Posterior cingulate gyrus (tissue), 11 donors: Measurements from ENCODE around the gene SLC22A2.
A peak's percentile ranks its signal among the peaks of the same experiment; 100 is the strongest.
"Not testable (repeated sequence)": the region's sequence is repeated elsewhere in the genome, so short reads cannot be mapped to it uniquely, and the experiment has no call there.

Experiments used
- DNase-seq, 10 donors: peaks; one replicate each; pipeline versions ENCODE4 v3.0.0 to v3.0.0-alpha.2; 2020 to 2021; ENCODE audit warnings: mixed read lengths in 3 of 10
- intact Hi-C: fragments of 100-400 bp; cut with DNase I; formaldehyde crosslinking; loops from one replicate; pipeline ENCODE4 v1.15.1; 2023

The SLC22A2 gene

DNA sequence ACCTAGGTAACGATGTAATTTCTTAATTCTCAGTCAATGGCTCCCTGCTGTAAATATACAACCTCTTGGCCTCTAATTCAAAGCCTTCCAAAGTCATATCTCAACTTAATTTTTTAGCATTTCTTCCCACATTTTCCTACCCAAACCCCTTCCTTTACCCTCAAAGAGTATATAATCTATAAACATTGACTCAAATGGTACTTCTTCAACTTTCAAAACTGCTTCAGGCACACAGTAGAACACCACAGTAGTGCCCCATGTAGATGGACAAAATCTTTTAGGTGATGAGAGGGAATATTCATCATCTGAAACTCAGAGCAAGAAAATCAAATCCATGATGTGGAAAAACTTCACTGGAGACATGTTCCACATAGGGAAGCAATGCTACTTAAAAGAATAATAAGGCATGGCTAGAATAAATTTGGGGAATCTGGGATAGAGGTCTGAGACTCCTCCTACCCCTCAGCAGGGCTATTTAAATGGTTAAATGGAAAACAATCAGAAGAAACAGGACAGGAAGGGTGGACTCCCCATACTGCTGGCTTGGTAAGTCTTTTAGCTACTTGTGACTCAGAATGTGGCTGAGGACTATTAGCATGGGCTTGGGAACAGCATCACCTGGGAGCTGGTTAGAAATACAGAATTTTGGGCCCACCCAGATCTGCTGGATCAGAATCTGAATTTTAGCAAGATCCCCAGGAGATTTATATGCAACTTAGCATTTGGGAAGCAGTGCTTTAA is 6.4 kb downstream of the SLC22A2 start:
- intact Hi-C loops: no loop called here
- DNase-seq: no peak

DNA sequence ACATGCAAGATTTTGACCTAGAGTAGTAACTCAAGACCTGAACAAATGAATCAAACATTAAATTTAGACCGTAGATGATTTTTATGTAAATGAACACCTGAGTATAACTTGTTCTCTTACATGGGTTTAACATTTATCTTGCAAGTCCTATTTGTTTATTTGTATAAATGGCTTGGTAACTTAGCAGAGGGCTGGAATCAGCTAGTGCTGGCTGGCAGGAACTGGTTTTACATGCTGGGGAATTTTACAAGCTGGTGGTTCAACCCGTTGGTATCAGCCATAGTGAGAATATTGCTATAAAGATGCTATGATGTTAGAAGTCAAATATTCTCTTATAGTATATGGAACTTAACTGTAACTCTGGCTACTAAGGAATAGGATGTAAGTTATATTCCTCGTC is 8.9 kb downstream of the SLC22A2 start:
- DNase-seq: no peak
- intact Hi-C loops: no loop called here

DNA sequence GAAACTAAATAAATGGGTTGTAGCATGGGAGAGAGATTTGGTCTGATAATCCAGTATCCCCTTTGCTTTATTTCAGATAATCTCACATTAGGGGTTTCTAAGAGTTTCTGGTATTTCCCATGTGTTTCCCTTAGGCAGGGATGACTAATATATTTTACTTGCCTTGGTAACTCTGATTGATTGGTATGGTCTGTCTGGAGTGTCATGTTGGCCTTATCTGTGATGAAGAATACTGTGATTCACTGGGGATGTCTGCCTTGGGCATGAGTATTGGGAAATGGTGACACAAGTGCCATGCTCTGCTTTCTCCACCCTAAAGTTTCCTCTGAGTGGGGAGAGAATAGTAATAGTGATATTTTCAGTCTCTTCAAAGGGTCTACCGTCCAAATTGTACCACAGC is 10.1 kb downstream of the SLC22A2 start:
- intact Hi-C loops: no loop called here
- DNase-seq: no peak

DNA sequence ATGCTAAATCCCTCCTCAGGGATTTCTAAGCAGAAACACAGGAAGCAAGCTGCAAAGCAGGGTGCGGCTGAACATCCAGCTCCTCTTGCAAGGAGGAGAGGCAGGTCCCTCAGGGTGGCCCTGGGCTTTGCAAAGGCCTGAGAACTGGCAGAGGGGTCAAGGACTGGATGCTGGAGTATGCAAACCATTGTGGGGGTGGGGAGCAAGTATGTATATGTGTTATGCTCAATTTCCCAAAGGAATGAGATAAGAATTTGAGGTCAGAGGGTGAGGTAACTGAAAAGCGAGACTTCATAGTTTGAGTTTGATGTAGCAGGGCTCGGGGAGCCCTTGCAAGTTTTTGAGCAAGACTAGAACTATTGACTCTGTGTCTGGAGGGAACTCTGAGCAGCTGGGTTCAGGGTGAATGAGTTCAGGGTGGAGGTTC is 11.2 kb downstream of the SLC22A2 start:
- intact Hi-C loops: no loop called here
- no peak for DNase-seq

DNA sequence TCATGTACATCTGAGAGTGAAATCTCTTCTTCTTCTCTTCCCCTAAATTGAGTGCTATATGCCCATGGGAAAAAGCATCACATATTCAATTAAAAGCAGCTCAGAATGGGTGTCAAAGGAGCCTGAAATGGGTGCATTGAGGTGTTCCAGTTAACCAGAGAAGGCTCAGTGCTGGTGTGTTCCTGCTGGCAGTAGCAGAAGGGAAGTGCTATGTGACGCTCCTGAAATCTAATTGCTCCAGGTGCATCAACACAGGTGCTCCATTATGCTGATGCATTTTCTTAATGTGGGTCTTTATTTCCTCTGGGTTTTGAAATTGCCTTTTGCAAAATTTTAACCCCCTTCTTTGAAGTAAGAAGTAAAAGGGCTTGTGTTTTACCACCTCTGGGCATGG is 17.9 kb downstream of the SLC22A2 start:
- intact Hi-C loops: no loop called here
- no peak for DNase-seq

DNA sequence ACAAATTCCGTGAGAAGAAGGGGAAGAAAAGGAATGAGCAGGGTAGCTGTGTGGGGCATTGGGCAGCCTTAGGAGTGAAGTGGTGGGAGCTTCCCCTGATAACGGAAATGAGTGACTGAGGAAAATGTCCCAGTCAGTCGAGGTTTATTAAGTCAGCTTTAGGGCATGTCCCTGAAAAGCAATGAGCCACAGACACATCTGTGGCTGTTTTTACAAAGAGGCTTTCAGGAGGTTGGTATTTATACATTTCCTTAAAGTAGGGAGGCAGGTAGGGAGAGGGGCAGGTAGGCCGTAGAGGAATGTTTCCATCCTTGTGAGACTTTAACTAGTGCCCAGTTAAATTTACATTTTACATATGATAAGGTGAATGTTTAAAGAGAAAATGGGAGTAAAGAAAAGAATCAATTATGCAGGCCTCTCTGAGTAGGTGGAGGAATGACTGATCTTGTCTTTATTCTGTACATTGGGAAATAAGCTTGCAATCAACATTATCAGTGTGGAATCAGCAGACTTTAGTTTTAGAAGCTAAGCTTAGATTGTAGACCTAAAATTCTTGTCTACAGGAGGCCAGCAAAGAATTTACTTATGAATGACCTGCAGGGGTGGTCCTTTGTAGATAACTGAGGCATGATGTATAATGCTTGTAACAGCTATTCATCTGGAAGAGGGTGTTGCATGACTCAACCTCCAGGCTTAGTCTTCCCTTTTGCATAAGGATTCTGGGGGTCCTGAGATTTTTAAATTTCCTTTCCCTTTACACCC is 18.5 kb downstream of the SLC22A2 start:
- no peak for DNase-seq
- intact Hi-C loops: no loop called here

DNA sequence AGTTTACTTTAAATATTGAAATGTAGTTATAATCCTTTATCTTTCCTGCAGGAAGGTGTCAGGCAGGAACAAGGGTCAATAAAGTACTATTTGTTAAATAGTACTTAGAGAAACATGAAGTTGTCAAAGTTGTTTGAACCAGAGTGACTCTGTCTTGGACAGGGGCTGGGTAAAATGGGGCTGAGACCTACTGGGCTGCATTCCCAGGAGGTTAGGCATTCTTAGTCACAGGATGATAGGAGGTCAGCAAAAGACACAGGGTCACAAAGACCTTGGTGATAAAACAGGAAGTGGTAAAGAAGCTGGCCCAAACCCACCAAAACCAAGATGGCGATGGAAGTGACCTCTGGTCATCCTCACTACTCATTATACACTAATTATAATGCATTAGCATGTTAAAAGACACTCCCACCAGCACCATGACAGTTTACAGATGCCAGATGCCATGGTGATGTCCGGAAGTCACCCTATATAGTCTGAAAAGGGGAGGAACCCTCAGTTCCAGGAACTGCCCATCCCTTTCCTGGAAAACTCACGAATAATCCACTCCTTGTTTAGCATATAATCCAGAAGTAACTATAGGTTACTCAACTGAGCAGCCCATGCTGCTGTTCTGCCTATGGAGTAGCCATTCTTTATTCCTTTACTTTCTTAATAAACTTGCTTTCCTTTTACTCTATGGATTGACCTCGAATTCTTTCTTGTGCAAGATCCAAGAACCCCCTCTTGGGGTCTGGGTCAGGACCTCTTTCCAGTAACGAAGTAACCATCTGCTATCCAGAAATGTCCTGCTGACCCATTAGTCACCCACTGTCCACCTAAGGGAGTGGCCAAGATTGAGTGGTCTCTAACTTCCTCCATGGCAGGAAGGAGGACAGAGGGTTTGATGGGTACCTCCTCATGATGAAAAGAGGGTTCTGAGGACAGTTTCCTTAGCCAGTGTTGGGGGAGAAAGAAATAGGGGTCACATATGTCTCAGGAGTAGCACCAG is 19.6 kb downstream of the SLC22A2 start:
- DNase-seq: no peak

DNA sequence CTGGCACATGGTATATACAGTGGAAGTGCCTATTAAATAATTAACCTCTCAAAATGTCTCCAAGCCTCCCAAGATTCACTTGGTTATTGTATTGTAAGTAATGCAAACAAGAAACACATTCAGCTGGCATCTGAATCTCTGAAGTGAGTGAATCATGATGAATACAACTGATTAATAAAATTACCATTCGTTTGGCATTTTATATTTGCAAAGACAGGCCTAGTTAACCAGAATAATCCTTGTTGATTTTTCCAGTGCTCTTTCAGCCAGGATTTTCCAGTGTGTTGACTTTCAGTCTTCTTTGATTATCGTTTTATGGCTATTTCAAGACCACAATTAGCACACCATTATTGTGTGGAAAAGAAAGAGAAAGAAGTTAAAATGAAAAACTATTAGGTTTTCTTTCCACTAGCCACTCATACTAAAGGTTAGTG is 20.3 kb downstream of the SLC22A2 start:
- intact Hi-C loops: no loop called here
- no peak for DNase-seq

More for the DNA sequence above, 19.6 kb downstream of the SLC22A2 start:
- intact Hi-C loops: no loop called here

DNA sequence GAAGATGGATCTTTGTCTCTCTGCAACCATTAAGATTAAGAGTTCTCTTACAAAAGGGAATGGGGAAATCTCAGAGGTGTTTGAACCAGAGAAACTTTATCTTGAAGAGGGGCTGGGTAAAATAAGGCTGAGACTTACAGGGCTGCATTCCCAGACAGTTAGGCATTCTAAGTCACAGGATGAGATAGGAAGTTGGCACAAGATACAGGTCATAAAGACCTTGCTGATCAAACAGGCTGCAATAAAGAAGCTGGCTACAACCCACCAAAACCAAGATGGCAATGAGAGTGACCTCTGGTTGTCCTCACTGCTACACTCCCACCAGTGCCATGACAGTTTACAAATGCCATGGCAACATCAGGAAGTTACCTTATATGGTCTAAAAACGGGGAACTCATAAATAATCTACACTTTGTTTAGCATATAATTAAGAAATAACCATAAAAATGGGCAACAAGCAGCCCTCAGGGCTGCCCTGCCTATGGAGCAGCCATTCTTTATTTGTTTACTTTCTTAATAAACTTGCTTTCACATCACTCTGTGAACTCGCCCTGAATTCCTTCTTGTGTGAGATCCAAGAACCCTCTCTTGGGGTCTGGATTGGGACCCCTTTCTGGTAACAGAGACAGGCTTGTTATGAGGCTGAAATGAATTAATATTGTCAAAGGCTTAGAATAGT is 20.9 kb downstream of the SLC22A2 start:
- DNase-seq, intact Hi-C loops: not testable (repeated sequence)

DNA sequence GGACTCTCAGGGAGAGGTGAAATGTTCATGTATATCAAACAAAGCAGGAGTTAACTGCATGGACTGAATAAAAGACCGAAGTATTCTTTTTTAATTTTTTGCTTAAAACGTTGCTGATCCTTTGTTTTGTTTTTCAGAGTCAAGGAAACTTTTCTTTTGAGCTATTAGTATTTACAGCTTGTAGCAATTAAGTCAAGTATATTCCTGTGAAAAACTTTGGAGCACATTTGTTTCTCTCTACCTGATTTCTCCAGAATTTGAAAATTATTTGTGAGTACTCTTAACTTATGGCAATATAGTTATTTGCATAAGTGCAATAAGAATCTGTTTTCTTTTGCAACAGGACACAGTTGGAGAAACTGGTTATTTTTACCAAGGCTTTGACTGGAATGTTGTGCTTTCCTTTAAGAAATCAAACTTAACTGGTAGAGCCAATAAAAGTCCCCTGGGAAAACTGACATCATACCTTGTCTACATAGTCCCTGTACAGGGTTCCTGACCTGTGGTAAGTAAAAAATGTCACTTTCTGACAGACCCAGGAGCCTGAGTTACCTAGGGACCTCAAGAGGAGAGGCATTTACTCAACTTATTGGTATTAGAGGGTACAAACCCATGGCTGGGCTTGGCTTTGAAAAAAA is 22.3 kb downstream of the SLC22A2 start:
- DNase-seq, intact Hi-C loops: not testable (repeated sequence)

DNA sequence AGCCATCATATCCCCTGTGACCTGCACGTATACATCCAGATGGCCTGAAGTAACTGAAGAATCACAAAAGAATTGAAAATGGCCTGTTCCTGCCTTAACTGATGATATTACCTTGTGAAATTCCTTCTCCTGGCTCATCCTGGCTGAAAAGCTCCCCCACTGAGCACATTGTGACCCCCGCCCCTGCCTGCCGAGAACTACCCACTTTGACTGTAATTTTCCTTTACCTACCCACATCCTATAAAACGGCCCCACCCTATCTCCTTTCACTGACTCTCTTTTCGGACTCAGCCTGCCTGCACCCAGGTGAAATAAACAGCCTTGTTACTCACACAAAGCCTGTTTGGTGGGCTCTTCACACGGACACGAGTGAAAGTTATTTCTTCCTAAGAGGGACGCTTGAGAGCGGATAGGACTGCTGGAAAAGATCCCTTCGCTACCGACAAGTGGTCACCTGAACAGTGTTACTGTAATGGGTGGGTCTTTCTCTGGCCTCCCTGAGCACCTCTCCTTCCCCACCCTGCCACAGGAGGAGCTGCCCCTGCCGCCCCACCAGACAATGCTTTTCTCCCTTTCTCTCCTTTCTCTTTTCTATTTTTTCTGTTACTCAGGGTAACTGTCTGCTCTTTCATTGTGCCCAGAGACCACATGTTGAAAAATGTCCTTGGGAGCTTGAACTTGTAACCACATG is 24.5 kb downstream of the SLC22A2 start:
- intact Hi-C loops, DNase-seq: not testable (repeated sequence)

DNA sequence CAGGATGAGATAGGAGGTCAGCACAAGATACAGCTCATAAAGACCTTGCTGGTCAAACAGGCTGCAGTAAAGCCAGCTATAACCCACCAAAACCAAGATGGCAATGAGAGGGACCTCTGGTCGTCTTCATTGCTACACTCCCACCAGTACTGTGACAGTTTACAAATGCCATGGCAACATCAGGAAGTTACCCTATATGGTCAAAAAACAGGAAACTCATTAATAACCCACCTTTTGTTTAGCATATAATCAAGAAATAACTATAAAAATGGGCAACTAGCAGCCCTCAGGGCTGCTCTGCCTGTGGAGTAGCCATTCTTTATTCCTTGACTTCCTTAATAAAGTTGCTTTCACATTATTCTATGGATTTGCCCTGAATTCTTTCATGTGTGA is 30.9 kb downstream of the SLC22A2 start:
- intact Hi-C loops: no loop called here

DNA sequence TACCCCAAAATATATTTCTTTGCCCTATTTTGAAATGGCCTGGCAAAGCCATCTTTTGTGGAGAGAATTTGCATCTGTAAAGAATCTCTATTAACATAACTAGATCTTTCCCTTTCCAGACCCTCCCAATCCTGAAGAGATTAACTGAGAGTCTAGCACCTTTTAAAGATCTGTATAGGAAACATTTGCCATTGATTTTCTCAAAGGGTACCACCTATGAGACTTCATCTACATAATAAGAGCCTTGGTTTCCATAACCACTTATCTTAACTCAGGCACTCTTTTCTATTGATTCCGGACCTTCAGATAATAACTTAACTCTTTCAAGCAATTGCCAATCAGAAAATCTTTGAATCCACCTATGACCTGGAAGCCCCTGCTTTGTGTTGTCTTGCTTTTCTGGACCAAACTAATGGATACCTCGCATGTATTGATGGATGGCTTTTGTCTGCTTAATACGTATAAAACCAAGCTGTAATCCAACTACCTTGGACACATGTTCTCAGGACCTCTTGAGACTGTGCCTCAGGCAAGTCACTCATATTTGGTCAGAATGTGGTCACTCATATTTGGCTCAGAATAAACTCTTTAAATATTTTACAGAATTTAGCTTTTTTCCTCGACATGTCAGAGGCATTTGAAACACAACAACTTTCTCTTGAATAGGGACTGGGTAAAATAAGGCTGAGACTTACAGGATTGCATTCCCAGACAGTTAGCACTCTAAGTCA is 31.4 kb downstream of the SLC22A2 start:
- no peak for DNase-seq
- intact Hi-C loops: no loop called here

More for the DNA sequence above, 30.9 kb downstream of the SLC22A2 start:
- DNase-seq: no peak

DNA sequence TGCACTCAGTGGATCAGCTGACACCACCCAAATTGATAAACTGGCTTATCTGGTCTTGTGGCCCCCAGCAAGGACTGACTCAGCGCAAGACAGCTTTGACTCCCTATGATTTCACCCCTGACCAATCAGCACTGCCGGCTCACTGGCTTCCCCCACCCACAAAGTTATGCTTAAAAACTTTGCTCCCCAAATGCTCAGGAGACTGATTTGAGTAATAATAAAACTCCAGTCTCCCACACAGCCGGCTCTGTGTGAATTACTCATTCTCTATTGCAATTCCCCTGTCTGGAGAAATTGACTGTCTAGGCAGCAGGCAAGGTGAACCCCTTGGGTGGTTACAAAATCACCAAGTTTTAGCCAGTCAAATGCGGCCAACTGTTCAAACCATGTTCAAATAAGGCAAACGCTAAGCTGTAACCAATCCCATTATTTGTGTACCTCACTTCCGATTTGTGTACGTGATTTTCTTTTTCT is 32.5 kb downstream of the SLC22A2 start:
- intact Hi-C loops: no loop called here
- peak in 1 of 10 donors; percentile 63 for DNase-seq

DNA sequence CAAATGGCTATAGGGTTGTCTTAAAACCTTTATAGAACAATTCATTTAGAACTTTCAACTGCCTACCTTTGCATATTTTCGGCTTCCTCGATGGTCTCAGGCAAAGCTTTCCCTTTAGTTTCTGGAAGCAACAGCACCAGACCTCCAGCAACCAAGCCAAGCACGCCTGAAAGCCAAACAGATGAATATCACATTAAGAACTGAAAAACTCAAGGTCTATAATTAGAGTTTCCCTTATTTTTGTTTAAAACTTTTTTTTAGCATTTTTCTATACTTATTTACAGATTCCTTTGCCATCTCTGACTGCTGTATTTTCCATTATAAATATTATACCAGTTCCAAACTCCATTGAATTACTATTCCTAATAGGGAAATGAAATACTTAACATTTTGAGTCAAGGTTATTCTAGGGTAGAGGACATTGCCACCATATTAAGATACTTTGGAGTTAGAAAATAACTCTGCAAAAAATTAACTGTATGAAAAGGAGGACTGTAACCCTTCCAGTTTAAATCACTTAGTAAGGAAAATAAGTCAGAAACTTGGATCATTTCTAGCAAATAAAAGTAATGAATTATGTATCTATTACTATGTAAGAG is 33.9 kb downstream of the SLC22A2 start:
- no peak for DNase-seq
- intact Hi-C loops: no loop called here

DNA sequence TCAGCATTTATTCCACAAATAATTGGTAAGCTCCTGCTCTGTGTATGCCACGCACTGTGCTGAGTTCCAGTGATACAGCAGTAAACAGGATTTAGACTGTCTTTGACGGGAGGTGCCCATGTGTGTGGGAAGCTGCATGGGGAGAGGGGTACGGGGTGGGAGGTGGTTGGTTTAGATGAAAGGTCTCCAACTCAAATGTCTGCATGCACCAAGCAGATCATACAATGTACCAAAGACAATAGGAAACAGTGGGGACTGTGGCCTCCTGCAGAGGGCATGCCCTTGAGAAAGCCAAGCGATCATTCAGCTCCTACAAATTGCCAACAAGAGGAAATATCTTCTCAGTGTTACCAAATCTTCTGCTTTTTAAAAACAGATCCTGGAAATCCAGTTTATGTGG is 36.1 kb downstream of the SLC22A2 start:
- intact Hi-C loops: no loop called here
- no peak for DNase-seq

DNA sequence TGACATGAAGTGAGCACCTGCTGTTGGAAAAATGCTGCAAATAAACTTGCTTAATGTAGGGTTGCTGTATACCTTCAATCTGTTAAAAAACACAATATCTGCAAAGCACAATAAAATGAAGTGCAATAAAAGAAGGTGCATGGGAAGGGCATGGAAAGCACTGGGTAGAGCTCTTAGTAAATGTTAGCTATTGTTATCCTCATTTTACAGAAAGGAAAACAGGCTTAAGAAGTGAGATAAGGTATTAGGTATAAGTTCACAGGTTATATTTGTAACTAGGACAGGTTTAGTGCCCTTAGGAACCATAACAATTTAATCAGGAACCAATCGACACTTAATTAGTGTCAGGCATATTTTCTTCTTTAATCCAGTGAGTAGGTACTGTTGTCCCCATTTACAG is 36.7 kb downstream of the SLC22A2 start:
- intact Hi-C loops: no loop called here
- no peak for DNase-seq

DNA sequence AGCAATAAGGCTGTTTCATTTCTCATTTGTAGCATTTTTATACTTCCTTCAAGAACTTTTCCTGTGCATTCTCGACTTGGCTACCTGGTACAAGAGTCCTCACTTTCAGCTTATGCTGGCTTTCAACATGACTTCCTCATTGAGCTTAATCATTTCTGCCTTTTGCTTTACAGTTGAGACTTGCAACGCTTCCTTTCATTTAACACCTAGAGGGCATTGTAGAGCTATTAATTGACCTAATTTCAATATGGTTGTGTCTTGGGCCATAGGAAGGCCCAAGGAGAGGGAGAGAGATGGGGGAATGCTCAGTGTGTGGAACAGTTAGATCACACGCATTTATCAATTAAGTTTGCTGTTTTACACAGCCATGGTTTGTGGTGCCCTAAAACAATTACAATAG is 37.2 kb downstream of the SLC22A2 start:
- intact Hi-C loops: no loop called here
- no peak for DNase-seq
